AG04449 (cell line): ENCODE results near the gene HECTD4.

Experiments used
- CTCF ChIA-PET: fragments of 350-600 bp; formaldehyde crosslinking; extraction: SDS; loops from one replicate; lab custom pipeline; 2021; ENCODE audit warnings: antibody characterized with exemption; lab: Yijun Ruan, JAX
- POLR2A ChIA-PET: fragments of 400-600, 350-600 bp; formaldehyde crosslinking; extraction: SDS; loops from one replicate; lab custom pipeline; 2020; ENCODE audit warnings: antibody characterized with exemption, inconsistent platforms; lab: Yijun Ruan, JAX
- DNase-seq: peaks from one replicate; pipeline ENCODE4 v3.0.0-alpha.2; 2010; ENCODE audit warnings: low read depth, low spot score
- H3K4me3 ChIP-seq: 2 replicates; pipeline ENCODE4 v1.5.1; 2011; ENCODE audit warnings: low read depth, mild to moderate bottlenecking, control low read depth, low read length
- TF ChIP-seq, protein P1 (sequence below): IDR thresholded peaks from one replicate; pipeline ENCODE4 v1.5.1; 2011; ENCODE audit warnings: mild to moderate bottlenecking, moderate library complexity, low read length, control low read depth, inconsistent platforms; ENCODE audit not compliant: insufficient read depth; ENCODE audit errors: missing control alignments

The HECTD4 gene

DNA sequence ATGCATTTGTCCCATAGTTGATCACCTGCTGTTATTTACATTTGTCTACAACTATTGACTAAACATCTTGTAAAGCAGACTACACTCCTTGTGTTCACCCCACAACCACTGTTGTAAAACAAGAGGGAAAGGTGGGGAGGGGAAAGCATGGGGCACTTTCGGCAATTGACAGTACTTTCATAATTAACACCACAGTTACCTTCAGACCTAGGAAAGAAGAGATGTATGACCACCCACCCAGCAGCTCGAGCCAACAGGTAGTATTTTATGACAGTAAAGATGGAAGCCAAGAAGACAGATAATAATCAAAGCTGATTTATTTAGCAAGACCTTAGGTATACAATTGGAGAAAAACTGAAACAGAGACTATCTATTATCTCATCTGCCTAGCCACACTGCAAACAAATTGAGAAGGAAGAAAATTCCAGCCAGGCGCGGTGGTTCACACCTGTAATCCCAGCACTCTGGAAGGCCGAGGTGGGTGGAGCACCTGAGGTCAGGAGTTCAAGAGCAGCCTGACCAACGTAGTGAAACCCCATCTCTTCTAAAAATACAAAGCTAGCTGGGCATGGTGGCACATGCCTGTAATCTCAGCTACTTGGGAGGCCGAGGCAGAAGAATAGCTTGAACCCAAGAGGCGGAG lies 11.2 kb downstream of the HECTD4 start:
- H3K4me3 ChIP-seq, result no peak overlapping the region
- DNase-seq, result no peak
- TF ChIP-seq, protein P1, sequence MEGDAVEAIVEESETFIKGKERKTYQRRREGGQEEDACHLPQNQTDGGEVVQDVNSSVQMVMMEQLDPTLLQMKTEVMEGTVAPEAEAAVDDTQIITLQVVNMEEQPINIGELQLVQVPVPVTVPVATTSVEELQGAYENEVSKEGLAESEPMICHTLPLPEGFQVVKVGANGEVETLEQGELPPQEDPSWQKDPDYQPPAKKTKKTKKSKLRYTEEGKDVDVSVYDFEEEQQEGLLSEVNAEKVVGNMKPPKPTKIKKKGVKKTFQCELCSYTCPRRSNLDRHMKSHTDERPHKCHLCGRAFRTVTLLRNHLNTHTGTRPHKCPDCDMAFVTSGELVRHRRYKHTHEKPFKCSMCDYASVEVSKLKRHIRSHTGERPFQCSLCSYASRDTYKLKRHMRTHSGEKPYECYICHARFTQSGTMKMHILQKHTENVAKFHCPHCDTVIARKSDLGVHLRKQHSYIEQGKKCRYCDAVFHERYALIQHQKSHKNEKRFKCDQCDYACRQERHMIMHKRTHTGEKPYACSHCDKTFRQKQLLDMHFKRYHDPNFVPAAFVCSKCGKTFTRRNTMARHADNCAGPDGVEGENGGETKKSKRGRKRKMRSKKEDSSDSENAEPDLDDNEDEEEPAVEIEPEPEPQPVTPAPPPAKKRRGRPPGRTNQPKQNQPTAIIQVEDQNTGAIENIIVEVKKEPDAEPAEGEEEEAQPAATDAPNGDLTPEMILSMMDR, result no peak
- POLR2A ChIA-PET, result interaction anchor here (0.7 kb wide), 1 partner anchor 93 kb away, joined by 3 read pairs; no protein-coding TSS in a partner anchor
- CTCF ChIA-PET, result interaction anchor here (0.6 to 1.2 kb wide), 2 partner anchors 9 to 27 kb away, joined by 3 read pairs; no protein-coding TSS in a partner anchor

DNA sequence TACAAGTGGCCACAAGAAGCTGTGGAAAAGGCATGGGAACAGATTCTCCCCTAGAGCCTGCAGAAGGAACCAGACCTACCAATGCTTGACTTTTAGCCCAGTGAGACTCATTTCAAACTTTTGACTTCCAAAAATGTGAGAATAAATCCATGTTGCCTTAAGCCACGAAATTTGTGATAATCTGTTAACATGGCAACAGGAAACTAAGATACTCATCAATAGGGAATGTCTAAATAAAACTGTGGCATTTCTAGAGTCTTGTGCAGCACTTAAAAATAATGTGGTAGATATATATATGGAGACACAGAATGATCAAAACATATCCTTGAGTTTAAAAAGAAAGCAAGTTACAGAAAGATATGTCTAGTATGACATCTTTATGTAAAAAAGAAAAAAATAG lies 12.0 kb downstream of the HECTD4 start:
- CTCF ChIA-PET, result interaction anchor here (1.2 kb wide), 1 partner anchor 10 kb away, joined by 3 read pairs; no protein-coding TSS in a partner anchor
- no peak overlapping the region for H3K4me3 ChIP-seq
- DNase-seq, result no peak
- TF ChIP-seq, protein P1, result no peak
- POLR2A ChIA-PET, result no interaction called here

DNA sequence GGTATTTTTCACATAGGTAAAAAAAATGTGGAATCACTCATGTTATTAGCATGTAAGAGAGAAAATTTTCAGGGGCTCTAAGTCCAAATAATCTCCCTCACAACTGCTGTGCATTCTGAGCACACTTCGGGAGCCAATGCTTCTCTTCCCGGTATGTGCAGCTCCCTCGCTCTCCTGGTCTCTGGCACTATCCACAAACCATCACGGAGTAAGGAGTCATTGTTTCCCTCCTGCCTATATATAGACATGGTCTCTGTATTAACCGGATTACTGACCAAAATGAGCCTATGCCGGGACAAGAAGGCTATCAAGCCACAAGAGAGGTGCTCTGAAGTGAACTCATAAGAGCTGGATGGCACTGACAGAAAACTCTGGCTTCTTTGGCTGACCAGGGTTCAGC lies 13.4 kb downstream of the HECTD4 start:
- CTCF ChIA-PET, result interaction anchor here (1.2 kb wide), 1 partner anchor 12 kb away, joined by 3 read pairs; no protein-coding TSS in a partner anchor
- POLR2A ChIA-PET, result no interaction called here
- DNase-seq, result no peak
- H3K4me3 ChIP-seq, result no peak overlapping the region
- TF ChIP-seq, protein P1, result no peak

DNA sequence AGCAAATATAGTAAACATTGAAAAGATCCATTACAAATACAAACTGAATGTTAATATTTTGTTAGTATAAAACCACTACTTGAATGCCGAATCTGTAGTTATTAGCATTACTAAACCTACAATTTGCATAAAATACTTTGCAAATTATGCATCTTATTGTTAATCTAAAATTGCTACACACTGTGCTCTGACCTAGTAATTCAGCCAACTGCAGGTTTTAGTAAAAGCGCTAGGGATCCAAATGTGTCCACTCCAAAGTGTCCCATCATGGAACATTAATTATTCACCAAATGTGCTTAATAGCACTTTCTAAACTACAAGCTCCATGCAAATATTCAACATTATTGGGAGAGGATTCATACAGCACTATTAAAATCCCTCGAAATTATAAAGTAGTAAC lies 14.3 kb downstream of the HECTD4 start:
- CTCF ChIA-PET, result interaction anchor here (1.0 to 1.2 kb wide), 2 partner anchors 13 to 73 kb away, joined by 3 read pairs; no protein-coding TSS in a partner anchor
- no peak overlapping the region for H3K4me3 ChIP-seq
- POLR2A ChIA-PET, result no interaction called here
- TF ChIP-seq, protein P1, result no peak
- no peak for DNase-seq

DNA sequence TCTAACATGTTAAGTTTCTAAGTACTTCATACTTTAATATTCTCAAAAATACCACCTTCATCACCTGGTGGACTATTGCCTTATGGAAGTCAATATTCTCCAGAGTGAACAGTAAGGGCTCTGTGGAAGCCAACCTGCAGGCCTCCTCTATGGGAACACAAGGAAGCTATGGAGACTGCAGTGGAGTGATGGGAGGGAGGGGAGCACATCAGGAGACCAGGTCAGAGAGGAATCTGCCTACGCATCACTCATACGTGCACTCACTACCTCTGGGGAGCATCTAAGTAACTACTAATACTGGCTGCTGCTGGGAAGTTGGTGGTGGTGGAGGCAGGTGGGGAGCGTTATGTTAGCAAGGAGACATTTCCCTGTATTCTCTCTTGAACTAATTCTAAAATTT lies 19.9 kb downstream of the HECTD4 start:
- no peak overlapping the region for H3K4me3 ChIP-seq
- ChIA-PET CTCF (no interaction called here), POLR2A (no interaction called here)
- TF ChIP-seq, protein P1, result no peak
- no peak for DNase-seq

DNA sequence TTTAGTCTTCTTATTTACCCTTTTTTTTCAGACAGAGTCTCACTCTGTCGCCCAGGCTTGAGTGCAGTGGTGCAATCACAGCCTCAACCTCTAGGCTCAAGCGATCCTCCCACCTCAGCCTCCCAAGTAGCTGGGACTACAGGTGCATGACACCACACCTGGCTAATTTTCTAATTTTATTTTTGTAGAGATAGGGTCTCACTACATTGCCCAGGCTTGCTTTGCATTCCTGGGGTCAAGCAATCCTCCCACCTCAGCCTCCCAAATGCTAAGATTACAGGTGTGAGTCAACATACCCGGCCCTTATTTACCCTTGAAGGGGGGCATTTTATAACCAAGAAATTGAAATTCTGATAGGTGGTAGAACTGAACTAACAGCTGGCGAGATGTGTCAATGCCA lies 21.0 kb downstream of the HECTD4 start:
- POLR2A ChIA-PET, result no interaction called here

More for the DNA sequence above, 21.0 kb downstream of the HECTD4 start:
- DNase-seq, result no peak
- no peak overlapping the region for H3K4me3 ChIP-seq
- CTCF ChIA-PET, result interaction anchor here (0.6 to 0.7 kb wide), 2 partner anchors 53 to 786 kb away, joined by 3 read pairs; no protein-coding TSS in a partner anchor
- TF ChIP-seq, protein P1, result no peak
